ENCODE measurements around the gene FAM240A.
A peak's percentile ranks its signal among the peaks of the same experiment; 100 is the strongest.

Gene FAM240A

DNA sequence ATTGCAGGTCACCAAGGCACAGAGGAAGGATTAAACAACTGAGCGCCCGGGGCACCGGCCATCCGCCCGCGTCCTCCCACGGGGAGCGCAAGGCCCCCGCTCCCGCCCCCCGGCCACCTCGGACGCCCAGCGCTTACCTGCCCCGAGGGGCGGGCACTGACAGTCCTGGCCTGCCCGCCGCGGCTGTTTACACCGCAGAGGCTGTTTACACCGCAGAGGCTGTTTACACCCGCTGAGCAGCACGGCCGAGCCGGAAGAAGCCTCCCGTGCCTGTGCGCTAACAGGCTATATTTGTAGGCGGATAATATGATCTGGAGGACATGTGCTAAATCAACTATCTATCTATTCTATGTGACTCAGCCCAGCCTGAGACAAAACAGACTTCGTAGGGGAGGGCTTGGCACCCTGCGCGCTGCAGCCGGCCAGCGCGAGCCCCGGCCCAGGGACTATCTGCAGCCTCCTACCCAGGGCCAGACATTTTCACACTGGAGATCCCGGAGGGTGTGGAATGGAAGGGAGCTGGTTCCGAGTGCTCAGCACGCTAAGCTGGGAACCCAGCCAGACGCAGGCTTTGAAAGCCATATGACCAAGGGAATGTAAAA is 46.2 kb upstream of the FAM240A start, which contains the start of gene LRRC2:
Gene LRRC2 (minus strand): TSS at position 263 of the 602 bp plus-strand sequence. CDS start 14,711 bp downstream, outside the sequence.
- no peak for TF ChIP-seq TAF1 (IDR thresholded peaks at IDR 0.05; ENCODE audit: borderline replicate concordance, insufficient read depth, low read length)
- peak; percentile 96 for TF ChIP-seq FOXP2 (optimal IDR thresholded peaks at IDR 0.05; ENCODE audit: borderline replicate concordance, extremely low read depth, extremely low read length, insufficient read depth)
- no peak for TF ChIP-seq SIN3A (IDR thresholded peaks at IDR 0.05; ENCODE audit: borderline replicate concordance, insufficient read depth, low read length)
- TF ChIP-seq, protein P1, sequence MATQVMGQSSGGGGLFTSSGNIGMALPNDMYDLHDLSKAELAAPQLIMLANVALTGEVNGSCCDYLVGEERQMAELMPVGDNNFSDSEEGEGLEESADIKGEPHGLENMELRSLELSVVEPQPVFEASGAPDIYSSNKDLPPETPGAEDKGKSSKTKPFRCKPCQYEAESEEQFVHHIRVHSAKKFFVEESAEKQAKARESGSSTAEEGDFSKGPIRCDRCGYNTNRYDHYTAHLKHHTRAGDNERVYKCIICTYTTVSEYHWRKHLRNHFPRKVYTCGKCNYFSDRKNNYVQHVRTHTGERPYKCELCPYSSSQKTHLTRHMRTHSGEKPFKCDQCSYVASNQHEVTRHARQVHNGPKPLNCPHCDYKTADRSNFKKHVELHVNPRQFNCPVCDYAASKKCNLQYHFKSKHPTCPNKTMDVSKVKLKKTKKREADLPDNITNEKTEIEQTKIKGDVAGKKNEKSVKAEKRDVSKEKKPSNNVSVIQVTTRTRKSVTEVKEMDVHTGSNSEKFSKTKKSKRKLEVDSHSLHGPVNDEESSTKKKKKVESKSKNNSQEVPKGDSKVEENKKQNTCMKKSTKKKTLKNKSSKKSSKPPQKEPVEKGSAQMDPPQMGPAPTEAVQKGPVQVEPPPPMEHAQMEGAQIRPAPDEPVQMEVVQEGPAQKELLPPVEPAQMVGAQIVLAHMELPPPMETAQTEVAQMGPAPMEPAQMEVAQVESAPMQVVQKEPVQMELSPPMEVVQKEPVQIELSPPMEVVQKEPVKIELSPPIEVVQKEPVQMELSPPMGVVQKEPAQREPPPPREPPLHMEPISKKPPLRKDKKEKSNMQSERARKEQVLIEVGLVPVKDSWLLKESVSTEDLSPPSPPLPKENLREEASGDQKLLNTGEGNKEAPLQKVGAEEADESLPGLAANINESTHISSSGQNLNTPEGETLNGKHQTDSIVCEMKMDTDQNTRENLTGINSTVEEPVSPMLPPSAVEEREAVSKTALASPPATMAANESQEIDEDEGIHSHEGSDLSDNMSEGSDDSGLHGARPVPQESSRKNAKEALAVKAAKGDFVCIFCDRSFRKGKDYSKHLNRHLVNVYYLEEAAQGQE (IDR thresholded peaks at IDR 0.05; ENCODE audit: insufficient read depth in 1 of 2, low read depth in 2 of 2, low read length in 2 of 2) = no peak

DNA sequence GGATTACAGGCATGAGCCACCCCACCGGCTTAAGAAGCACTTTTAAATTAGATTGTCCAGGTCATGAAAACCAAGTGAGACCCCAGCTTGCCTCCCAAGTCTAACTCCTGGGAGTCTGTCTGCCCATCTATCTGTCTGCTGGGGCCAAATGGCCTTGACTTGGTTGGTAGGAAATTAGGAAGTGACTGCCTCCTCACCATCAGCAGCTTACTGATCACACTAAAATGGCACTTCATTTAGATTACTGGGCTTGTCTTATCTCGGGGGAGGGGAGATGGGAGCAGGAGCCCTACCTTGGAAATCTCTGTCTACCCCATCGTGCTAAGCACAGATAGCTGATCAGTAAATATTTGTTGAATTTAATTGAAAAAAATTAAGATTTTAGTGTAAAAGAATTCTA is 40.6 kb upstream of the FAM240A start:
- TF ChIP-seq FOXP2 (optimal IDR thresholded peaks at IDR 0.05; ENCODE audit: borderline replicate concordance, extremely low read depth, extremely low read length, insufficient read depth) (no peak), POLR2AphosphoS5 (IDR thresholded peaks at IDR 0.05; ENCODE audit: low read depth, low read length) (no peak), TAF1 (IDR thresholded peaks at IDR 0.05; ENCODE audit: borderline replicate concordance, insufficient read depth, low read length) (no peak), SIN3A (IDR thresholded peaks at IDR 0.05; ENCODE audit: borderline replicate concordance, insufficient read depth, low read length) (no peak)
- TF ChIP-seq, protein P1 (IDR thresholded peaks at IDR 0.05; ENCODE audit: insufficient read depth in 1 of 2, low read depth in 2 of 2, low read length in 2 of 2) = no peak

DNA sequence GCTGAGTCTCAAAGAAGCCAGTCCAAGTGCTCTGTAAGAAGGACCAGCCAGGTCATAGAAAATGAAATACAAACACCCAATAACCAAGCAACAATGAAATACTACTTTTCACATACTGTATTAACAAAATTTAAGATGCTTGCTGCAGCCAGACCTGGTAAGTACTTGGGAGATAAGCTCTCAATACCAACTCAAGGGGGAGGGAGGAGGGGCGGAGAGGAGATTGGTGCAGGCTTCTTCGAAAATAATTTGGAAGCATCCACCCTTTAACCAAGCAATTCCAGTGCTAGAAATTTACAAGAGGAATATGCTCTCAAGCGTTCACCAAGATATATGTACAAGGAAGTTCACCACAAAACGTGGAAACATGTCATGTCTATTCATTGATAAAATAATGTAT is 38.6 kb upstream of the FAM240A start:
- no peak for TF ChIP-seq POLR2AphosphoS5 (IDR thresholded peaks at IDR 0.05; ENCODE audit: low read depth, low read length)
- no peak for TF ChIP-seq FOXP2 (optimal IDR thresholded peaks at IDR 0.05; ENCODE audit: borderline replicate concordance, extremely low read depth, extremely low read length, insufficient read depth)
- TF ChIP-seq SIN3A (IDR thresholded peaks at IDR 0.05; ENCODE audit: borderline replicate concordance, insufficient read depth, low read length) = no peak

DNA sequence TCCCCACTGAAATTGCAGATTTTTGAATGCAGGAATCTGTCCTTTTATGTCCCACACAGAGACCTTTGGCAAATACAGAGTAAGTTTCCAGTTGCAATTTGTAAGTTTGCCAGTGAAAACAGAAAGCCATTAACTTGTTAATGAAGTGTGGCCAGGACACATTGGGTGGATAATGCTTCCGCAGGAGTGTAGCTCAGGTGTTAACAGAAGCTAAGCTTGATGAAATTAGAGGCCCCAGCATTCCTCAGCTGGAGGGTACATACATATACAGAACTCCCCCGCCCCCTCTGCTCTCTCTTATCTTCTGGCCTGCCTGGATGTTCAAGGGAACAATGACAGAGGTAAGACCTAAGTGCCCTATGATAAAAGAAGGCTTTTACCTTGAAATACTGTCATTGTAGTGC is 38.1 kb upstream of the FAM240A start:
- TF ChIP-seq FOXP2 (optimal IDR thresholded peaks at IDR 0.05; ENCODE audit: borderline replicate concordance, extremely low read depth, extremely low read length, insufficient read depth) = no peak
- no peak for TF ChIP-seq POLR2AphosphoS5 (IDR thresholded peaks at IDR 0.05; ENCODE audit: low read depth, low read length)
- no peak for TF ChIP-seq TAF1 (IDR thresholded peaks at IDR 0.05; ENCODE audit: borderline replicate concordance, insufficient read depth, low read length)
- TF ChIP-seq, protein P1 (IDR thresholded peaks at IDR 0.05; ENCODE audit: insufficient read depth in 1 of 2, low read depth in 2 of 2, low read length in 2 of 2) = no peak
- TF ChIP-seq SIN3A (IDR thresholded peaks at IDR 0.05; ENCODE audit: borderline replicate concordance, insufficient read depth, low read length) = no peak

DNA sequence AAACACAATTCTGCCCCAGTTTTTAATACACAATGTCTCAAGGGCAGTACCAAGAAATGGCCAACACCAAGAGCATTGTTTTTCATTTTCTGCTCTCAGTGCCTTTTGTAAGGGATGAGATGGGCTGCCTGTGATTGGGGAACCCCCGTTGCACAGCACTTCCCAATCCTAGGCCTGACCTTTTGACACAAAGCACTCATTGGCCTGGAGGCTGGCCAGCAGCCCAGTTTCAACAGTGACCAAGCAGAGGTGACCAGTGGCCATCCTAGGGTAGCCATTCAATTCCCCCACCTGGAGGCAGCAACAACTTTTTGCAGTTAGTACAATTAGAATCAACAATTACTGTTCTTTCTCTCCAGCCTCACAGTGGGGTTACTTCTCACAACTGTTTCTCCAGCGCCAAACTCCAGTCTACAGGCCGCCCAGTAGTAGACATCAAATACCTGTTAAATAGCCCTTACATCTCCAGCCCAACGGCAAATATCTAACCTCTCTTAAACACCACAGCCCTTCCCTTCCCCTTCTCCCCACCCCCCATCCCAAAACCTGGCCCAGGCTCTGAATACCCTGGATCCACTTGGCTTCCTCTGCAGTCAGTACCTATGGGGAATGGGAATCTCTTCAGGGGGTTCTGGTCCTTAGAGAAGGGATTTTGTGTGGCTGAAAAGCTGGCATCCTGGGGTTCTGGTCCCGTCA is 37.3 kb upstream of the FAM240A start:
- TF ChIP-seq POLR2AphosphoS5 (IDR thresholded peaks at IDR 0.05; ENCODE audit: low read depth, low read length) (no peak), FOXP2 (optimal IDR thresholded peaks at IDR 0.05; ENCODE audit: borderline replicate concordance, extremely low read depth, extremely low read length, insufficient read depth) (no peak), TAF1 (IDR thresholded peaks at IDR 0.05; ENCODE audit: borderline replicate concordance, insufficient read depth, low read length) (no peak), SIN3A (IDR thresholded peaks at IDR 0.05; ENCODE audit: borderline replicate concordance, insufficient read depth, low read length) (no peak)
- TF ChIP-seq, protein P1 (IDR thresholded peaks at IDR 0.05; ENCODE audit: insufficient read depth in 1 of 2, low read depth in 2 of 2, low read length in 2 of 2) = no peak
